ENCODE measurements around the gene CCDC102A.

Gene CCDC102A

GRCh38 chr16:57498031-57498430 lies 38.3 kb downstream of the CCDC102A start:
- Histone ChIP-seq H3K36me3 (no peaks in the 10 kb centered on the region), H3K9me3 (no peaks in the 10 kb centered on the region), H3K27me3 (no peaks in the 10 kb centered on the region), H3K4me3 (ENCODE audit: low read depth, low read length) (no peak overlapping the region), H3K4me1 (peaks cover 26% of the 10 kb centered on the region)
- TF ChIP-seq CTCF (IDR thresholded peaks at IDR 0.05; ENCODE audit: low read depth, low read length) = no peak
- no peak for DNase-seq

DNA sequence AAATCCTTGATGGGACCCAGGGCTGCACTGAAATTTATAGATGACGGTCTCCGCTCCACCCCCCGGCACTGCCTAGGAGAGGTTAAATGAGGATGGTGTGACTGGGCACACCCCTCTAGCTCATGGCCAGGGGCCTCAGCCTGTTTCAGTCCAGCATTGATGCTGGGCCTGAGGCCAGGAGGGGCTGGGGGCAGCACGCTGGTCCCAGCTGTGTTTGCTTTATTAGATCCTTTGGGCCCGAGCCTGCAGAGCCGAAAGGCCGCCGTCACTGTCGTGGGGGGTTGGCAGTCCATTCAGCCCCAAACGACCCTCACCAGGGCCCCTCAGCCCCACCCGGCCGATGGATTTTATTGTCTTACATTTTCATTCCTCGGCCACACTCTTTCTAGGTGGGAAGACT lies 39.2 kb downstream of the CCDC102A start:
- H3K9me3 ChIP-seq = no peaks in the 10 kb centered on the region
- H3K36me3 ChIP-seq = no peaks in the 10 kb centered on the region
- H3K4me3 ChIP-seq (ENCODE audit: low read depth, low read length) = no peak overlapping the region
- DNase-seq = peak; percentile 16
- H3K27me3 ChIP-seq = no peaks in the 10 kb centered on the region
- TF ChIP-seq CTCF (IDR thresholded peaks at IDR 0.05; ENCODE audit: low read depth, low read length) = no peak
- peaks cover 18% of the 10 kb centered on the region for H3K4me1 ChIP-seq

DNA sequence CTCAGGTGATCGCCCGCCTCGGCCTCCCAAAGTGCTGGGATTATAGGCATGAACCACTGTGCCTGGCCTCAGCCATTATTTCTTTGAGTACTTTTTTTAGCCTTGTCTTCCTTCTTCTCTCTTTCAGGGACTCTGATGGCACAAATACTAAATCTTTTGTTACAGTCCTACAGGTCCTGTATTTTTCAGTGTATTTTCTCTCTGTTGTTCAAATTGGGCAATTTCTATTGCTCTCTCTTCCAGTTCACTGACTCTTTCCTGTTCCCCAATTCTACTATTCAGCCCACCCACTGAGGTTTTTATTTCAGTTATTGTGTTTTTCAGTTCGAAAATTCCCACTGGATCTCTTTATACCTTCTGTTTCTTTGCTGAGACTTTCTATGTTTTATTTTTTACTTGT lies 42.6 kb downstream of the CCDC102A start:
- no peaks in the 10 kb centered on the region for H3K9me3 ChIP-seq
- no peak for TF ChIP-seq CTCF (IDR thresholded peaks at IDR 0.05; ENCODE audit: low read depth, low read length)
- no peaks in the 10 kb centered on the region; the same call in 1 of the 2 replicates for H3K4me1 ChIP-seq
- H3K4me3 ChIP-seq (ENCODE audit: low read depth, low read length) = no peak overlapping the region
- H3K27me3 ChIP-seq = no peaks in the 10 kb centered on the region
- no peaks in the 10 kb centered on the region for H3K36me3 ChIP-seq
- DNase-seq = no peak

DNA sequence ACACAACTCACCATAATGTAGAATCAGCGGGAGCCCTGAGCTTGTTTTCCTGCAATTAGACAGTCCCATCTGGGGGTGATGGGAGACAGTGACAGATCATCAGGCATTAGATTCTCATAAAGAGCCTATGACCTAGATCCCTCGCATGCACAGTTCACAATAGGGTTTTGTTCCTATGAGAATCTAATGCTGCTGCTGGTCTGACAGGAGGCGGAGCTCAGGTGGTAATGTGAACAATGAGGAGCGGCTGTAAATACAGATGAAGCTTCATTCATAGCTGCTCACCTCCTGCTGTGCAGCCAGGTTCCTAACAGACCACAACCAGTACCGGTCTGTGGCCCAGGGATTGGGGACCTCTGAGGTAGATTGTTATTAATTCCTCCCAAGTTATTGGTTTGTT lies 47.1 kb downstream of the CCDC102A start:
- TF ChIP-seq CTCF (IDR thresholded peaks at IDR 0.05; ENCODE audit: low read depth, low read length) = no peak
- H3K27me3 ChIP-seq = no peaks in the 10 kb centered on the region

DNA sequence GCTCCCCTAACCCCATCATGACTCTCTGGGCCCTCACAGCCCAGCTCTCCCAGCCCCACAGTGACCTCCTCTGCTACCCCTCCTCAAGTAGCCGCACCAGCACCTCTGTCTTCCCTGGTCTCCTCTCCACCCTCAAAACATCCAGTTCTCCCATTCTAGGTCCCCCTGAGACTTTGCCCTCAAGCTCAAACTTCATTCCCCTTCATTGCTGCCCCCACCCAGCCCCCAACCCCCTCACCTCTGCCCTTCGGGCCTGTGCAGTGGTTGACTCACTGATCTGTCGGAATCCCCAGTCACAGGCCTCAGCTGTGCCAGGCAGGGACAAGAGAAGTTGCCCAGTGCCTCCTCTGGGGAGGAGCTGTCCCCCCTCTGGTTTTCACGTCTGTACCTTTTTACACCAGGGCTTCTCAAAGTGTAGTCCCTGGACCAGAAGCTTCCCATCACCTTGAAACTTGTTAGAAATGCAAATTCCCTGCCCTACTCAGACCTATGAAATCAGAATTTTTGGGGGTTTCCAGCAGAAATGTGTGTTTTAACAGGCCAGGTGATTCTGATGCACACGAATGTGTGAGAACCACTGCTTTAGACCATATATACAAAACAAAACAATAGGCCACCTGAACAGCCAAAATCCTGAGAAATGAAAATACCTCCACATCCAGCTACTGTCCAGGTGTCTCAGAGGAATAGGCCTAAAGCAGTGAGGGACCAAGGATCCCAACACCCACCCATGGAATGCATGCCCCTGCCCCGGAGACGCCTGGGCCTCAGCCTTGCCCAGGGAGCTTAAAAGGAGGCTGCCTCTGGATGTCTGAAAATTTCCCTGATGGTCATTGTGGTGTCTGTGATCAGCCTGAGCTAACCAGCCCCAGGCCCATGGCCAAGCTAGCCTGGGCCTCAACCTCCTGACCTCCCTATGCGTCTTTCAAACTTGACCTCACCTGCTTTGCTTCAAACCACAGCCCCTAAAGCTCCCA lies 49.2 kb downstream of the CCDC102A start:
- Histone ChIP-seq H3K27me3 (no peaks in the 10 kb centered on the region), H3K4me1 (peaks cover 6% of the 10 kb centered on the region; the same call in 1 of the 2 replicates), H3K9me3 (no peaks in the 10 kb centered on the region), H3K36me3 (peaks cover 35% of the 10 kb centered on the region), H3K4me3 (ENCODE audit: low read depth, low read length) (peak overlapping the region; percentile 41)
- TF ChIP-seq CTCF (IDR thresholded peaks at IDR 0.05; ENCODE audit: low read depth, low read length) = no peak
- no peak for DNase-seq

More for the DNA sequence above, 47.1 kb downstream of the CCDC102A start:
- Histone ChIP-seq H3K36me3 (peaks cover 18% of the 10 kb centered on the region), H3K4me1 (peaks cover 6% of the 10 kb centered on the region; the same call in 1 of the 2 replicates), H3K4me3 (ENCODE audit: low read depth, low read length) (no peak overlapping the region), H3K9me3 (no peaks in the 10 kb centered on the region)
- DNase-seq = peak; percentile 2

All from BE2C (cell line).